ENCODE data around the gene VGLL4.
A peak's percentile ranks its signal among the peaks of the same experiment; 100 is the strongest.

VGLL4 gene

GRCh38 chr3:11558411-11558903 is 85.3 kb downstream of the VGLL4 start:
- no peak for TF ChIP-seq TSHZ2 (CRISPR knock-in tag; IDR thresholded peaks at IDR 0.05)
- TF ChIP-seq TCF4 (CRISPR knock-in tag; IDR thresholded peaks at IDR 0.05; ENCODE audit: borderline replicate concordance) = no peak
- TF ChIP-seq ZC3H10 (CRISPR knock-in tag; IDR thresholded peaks at IDR 0.05) = no peak
- no peak for TF ChIP-seq BACH2 (CRISPR knock-in tag; IDR thresholded peaks at IDR 0.05; ENCODE audit: borderline replicate concordance)
- no peak for TF ChIP-seq POU6F1 (CRISPR knock-in tag; IDR thresholded peaks at IDR 0.05; ENCODE audit: borderline replicate concordance, low read depth)
- TF ChIP-seq ESRRG (CRISPR knock-in tag; IDR thresholded peaks at IDR 0.05) = no peak
- TF ChIP-seq ISL1 (CRISPR knock-in tag; IDR thresholded peaks at IDR 0.05) = no peak
- TF ChIP-seq ZNF565 (CRISPR knock-in tag; conservative IDR thresholded peaks at IDR 0.05; ENCODE audit: low read depth) = no peak
- TF ChIP-seq PPARA (CRISPR knock-in tag; IDR thresholded peaks at IDR 0.05; ENCODE audit: borderline replicate concordance) = no peak
- no peak for TF ChIP-seq PATZ1 (CRISPR knock-in tag; IDR thresholded peaks at IDR 0.05; ENCODE audit: borderline replicate concordance)
- TF ChIP-seq ZNF70 (CRISPR knock-in tag; IDR thresholded peaks at IDR 0.05) = no peak
- no peak for ATAC-seq

- ATAC-seq = peak; percentile 43
- TF ChIP-seq ZFP30 (CRISPR knock-in tag; IDR thresholded peaks at IDR 0.05) = no peak
- no peak for TF ChIP-seq CREB5 (CRISPR knock-in tag; IDR thresholded peaks at IDR 0.05; ENCODE audit: low read depth)
- TF ChIP-seq TCF4 (CRISPR knock-in tag; IDR thresholded peaks at IDR 0.05; ENCODE audit: borderline replicate concordance) = no peak
- no peak for TF ChIP-seq CSRNP3 (CRISPR knock-in tag; IDR thresholded peaks at IDR 0.05)
- TF ChIP-seq CSDC2 (CRISPR knock-in tag; IDR thresholded peaks at IDR 0.05) = no peak
- TF ChIP-seq PPARA (CRISPR knock-in tag; IDR thresholded peaks at IDR 0.05; ENCODE audit: borderline replicate concordance) = no peak
- no peak for TF ChIP-seq ZNF8 (CRISPR knock-in tag; IDR thresholded peaks at IDR 0.05)
- no peak for TF ChIP-seq SNAI2 (CRISPR knock-in tag; IDR thresholded peaks at IDR 0.05)
- no peak for TF ChIP-seq TOX (CRISPR knock-in tag; IDR thresholded peaks at IDR 0.05; ENCODE audit: borderline replicate concordance)
- TF ChIP-seq ESRRG (CRISPR knock-in tag; IDR thresholded peaks at IDR 0.05) = no peak
- TF ChIP-seq ZNF565 (CRISPR knock-in tag; conservative IDR thresholded peaks at IDR 0.05; ENCODE audit: low read depth) = no peak
- TF ChIP-seq ARNTL (CRISPR knock-in tag; IDR thresholded peaks at IDR 0.05; ENCODE audit: borderline replicate concordance, low read depth) = no peak
- TF ChIP-seq ZNF70 (CRISPR knock-in tag; IDR thresholded peaks at IDR 0.05) = no peak
- TF ChIP-seq GLIS3 (CRISPR knock-in tag; IDR thresholded peaks at IDR 0.05) = no peak
Observed at GRCh38 chr3:11558002-11558401, 85.7 kb downstream of the VGLL4 start.

- peak; percentile 22 for ATAC-seq
- TF ChIP-seq ZNF565 (CRISPR knock-in tag; conservative IDR thresholded peaks at IDR 0.05; ENCODE audit: low read depth) (no peak), ZNF8 (CRISPR knock-in tag; IDR thresholded peaks at IDR 0.05) (0 out of 2 replicates have a peak, but pooled peaks have one; percentile 6), ISL1 (CRISPR knock-in tag; IDR thresholded peaks at IDR 0.05) (no peak), CREB5 (CRISPR knock-in tag; IDR thresholded peaks at IDR 0.05; ENCODE audit: low read depth) (peak; percentile 14; the same call in 1 of the 2 replicates)
Observed at GRCh38 chr3:11556851-11557644, 86.7 kb downstream of the VGLL4 start.

All from SK-N-SH treated with all-trans-retinoic acid at 6 μM for 48 hours (cell line).